Pulmonary artery endothelial cell (primary cell): ENCODE results near the gene SLC37A1. TPM values are rescaled to one million over a fixed set of nuclear protein-coding genes. Genes with fewer than 3 reads are reported as not detected.

Experiments used
- DNase-seq: peaks from one replicate; pipeline ENCODE4 v3.0.0-alpha.2; 2011; ENCODE audit warnings: low read depth, low spot score
- total RNA-seq: library from RNA; depleted of rRNA; stranded (reverse); fragments of >200 nt; gene quantifications from 2 replicates; pipeline ENCODE4 v1.2.3, GENCODE V29; 2014

The SLC37A1 gene
- total RNA-seq, 1 donor from 2014 or later = 9.5 TPM

- DNase-seq = no peak
Measured at GRCh38 chr21:42505090-42505726, 8.4 kb upstream of the SLC37A1 start.

GRCh38 chr21:42507418-42507817 is 6.2 kb upstream of the SLC37A1 start:
- DNase-seq = no peak

- DNase-seq = no peak
Measured at GRCh38 chr21:42508371-42508770, 5.3 kb upstream of the SLC37A1 start.

GRCh38 chr21:42509244-42509643 is 4.4 kb upstream of the SLC37A1 start:
- DNase-seq = no peak

GRCh38 chr21:42512346-42513034 is 1.2 kb upstream of the SLC37A1 start:
- no peak for DNase-seq

- no peak for DNase-seq
Measured at GRCh38 chr21:42513985-42514882, 582 bp downstream of the SLC37A1 start.

- DNase-seq = no peak
Measured at GRCh38 chr21:42514883-42515228, 1.2 kb downstream of the SLC37A1 start.

- DNase-seq = no peak
Measured at GRCh38 chr21:42515708-42516502, 2.3 kb downstream of the SLC37A1 start.

GRCh38 chr21:42518215-42518614 is 4.6 kb downstream of the SLC37A1 start:
- DNase-seq = no peak

GRCh38 chr21:42518626-42519025 is 5.0 kb downstream of the SLC37A1 start:
- no peak for DNase-seq

GRCh38 chr21:42520628-42521253 is 7.1 kb downstream of the SLC37A1 start:
- no peak for DNase-seq

- no peak for DNase-seq
Measured at GRCh38 chr21:42521384-42521783, 7.7 kb downstream of the SLC37A1 start.

GRCh38 chr21:42521805-42522204 is 8.2 kb downstream of the SLC37A1 start:
- no peak for DNase-seq

- no peak for DNase-seq
Measured at GRCh38 chr21:42522271-42522670, 8.6 kb downstream of the SLC37A1 start.

GRCh38 chr21:42522771-42523170 is 9.1 kb downstream of the SLC37A1 start:
- DNase-seq = no peak

- no peak for DNase-seq
Measured at GRCh38 chr21:42523211-42523610, 9.6 kb downstream of the SLC37A1 start.

- no peak for DNase-seq
Measured at GRCh38 chr21:42523941-42524340, 10.3 kb downstream of the SLC37A1 start.

GRCh38 chr21:42524341-42525028 is 10.8 kb downstream of the SLC37A1 start:
- no peak for DNase-seq

GRCh38 chr21:42525029-42525581 is 11.5 kb downstream of the SLC37A1 start:
- DNase-seq = no peak
